ENCODE data around the gene AFDN.

Gene AFDN

GRCh38 chr6:167941822-167942221 lies 115.1 kb downstream of the AFDN start:
- no peak overlapping the region for H3K9ac ChIP-seq (ENCODE audit: low read depth in 1 of 2, low read length in 2 of 2)
- H3K4me3 ChIP-seq (ENCODE audit: low read depth in 1 of 2, low read length in 2 of 2): no peak overlapping the region
- H3K27ac ChIP-seq (ENCODE audit: low read depth, low read length): no peak overlapping the region
- no peaks in the 10 kb centered on the region for H3K4me1 ChIP-seq (ENCODE audit: control insufficient read depth in 1 of 2, insufficient read depth in 2 of 2, low read length in 2 of 2)
- no peaks in the 10 kb centered on the region for H3K27me3 ChIP-seq (ENCODE audit: control insufficient read depth in 1 of 2, insufficient read depth in 2 of 2, low read length in 2 of 2)
- peaks cover 19 to 41% of the 10 kb centered on the region in 2 donors for H3K36me3 ChIP-seq (ENCODE audit: control insufficient read depth in 1 of 2, insufficient read depth in 2 of 2, low read length in 2 of 2)
- no peaks in the 10 kb centered on the region for H3K9me3 ChIP-seq (ENCODE audit: control insufficient read depth in 1 of 2, low read length in 2 of 2)

GRCh38 chr6:167944130-167944529 lies 117.4 kb downstream of the AFDN start:
- H3K9ac ChIP-seq (ENCODE audit: low read depth in 1 of 2, low read length in 2 of 2): no peak overlapping the region
- H3K9me3 ChIP-seq (ENCODE audit: control insufficient read depth in 1 of 2, low read length in 2 of 2): no peaks in the 10 kb centered on the region
- H3K27me3 ChIP-seq (ENCODE audit: control insufficient read depth in 1 of 2, insufficient read depth in 2 of 2, low read length in 2 of 2): no peaks in the 10 kb centered on the region
- H3K27ac ChIP-seq (ENCODE audit: low read depth, low read length): no peak overlapping the region
- H3K4me3 ChIP-seq (ENCODE audit: low read depth in 1 of 2, low read length in 2 of 2): no peak overlapping the region
- H3K36me3 ChIP-seq (ENCODE audit: control insufficient read depth in 1 of 2, insufficient read depth in 2 of 2, low read length in 2 of 2): peaks cover 22 to 51% of the 10 kb centered on the region in 2 donors
- H3K4me1 ChIP-seq (ENCODE audit: control insufficient read depth in 1 of 2, insufficient read depth in 2 of 2, low read length in 2 of 2): no peaks in the 10 kb centered on the region

- no peak overlapping the region for H3K27ac ChIP-seq (ENCODE audit: low read depth, low read length)
- no peaks in the 10 kb centered on the region for H3K27me3 ChIP-seq (ENCODE audit: control insufficient read depth in 1 of 2, insufficient read depth in 2 of 2, low read length in 2 of 2)
- H3K9ac ChIP-seq (ENCODE audit: low read depth in 1 of 2, low read length in 2 of 2): no peak overlapping the region
- H3K36me3 ChIP-seq (ENCODE audit: control insufficient read depth in 1 of 2, insufficient read depth in 2 of 2, low read length in 2 of 2): peaks cover 37 to 65% of the 10 kb centered on the region in 2 donors
- no peaks in the 10 kb centered on the region for H3K9me3 ChIP-seq (ENCODE audit: control insufficient read depth in 1 of 2, low read length in 2 of 2)
- H3K4me1 ChIP-seq (ENCODE audit: control insufficient read depth in 1 of 2, insufficient read depth in 2 of 2, low read length in 2 of 2): no peaks in the 10 kb centered on the region
- no peak overlapping the region for H3K4me3 ChIP-seq (ENCODE audit: low read depth in 1 of 2, low read length in 2 of 2)
Observed at GRCh38 chr6:167946007-167946406, 119.3 kb downstream of the AFDN start.

- Histone ChIP-seq H3K36me3 (ENCODE audit: control insufficient read depth in 1 of 2, insufficient read depth in 2 of 2, low read length in 2 of 2) (peaks cover 37 to 70% of the 10 kb centered on the region in 2 donors), H3K27ac (ENCODE audit: low read depth, low read length) (no peak overlapping the region), H3K9ac (ENCODE audit: low read depth in 1 of 2, low read length in 2 of 2) (no peak overlapping the region)
Observed at GRCh38 chr6:167946604-167947003, 119.9 kb downstream of the AFDN start.

GRCh38 chr6:167947716-167948115 lies 121.0 kb downstream of the AFDN start:
- H3K9me3 ChIP-seq (ENCODE audit: control insufficient read depth in 1 of 2, low read length in 2 of 2): no peaks in the 10 kb centered on the region
- H3K9ac ChIP-seq (ENCODE audit: low read depth in 1 of 2, low read length in 2 of 2): no peak overlapping the region
- no peaks in the 10 kb centered on the region for H3K4me1 ChIP-seq (ENCODE audit: control insufficient read depth in 1 of 2, insufficient read depth in 2 of 2, low read length in 2 of 2)
- peaks cover 41 to 76% of the 10 kb centered on the region in 2 donors for H3K36me3 ChIP-seq (ENCODE audit: control insufficient read depth in 1 of 2, insufficient read depth in 2 of 2, low read length in 2 of 2)
- no peaks in the 10 kb centered on the region for H3K27me3 ChIP-seq (ENCODE audit: control insufficient read depth in 1 of 2, insufficient read depth in 2 of 2, low read length in 2 of 2)
- H3K4me3 ChIP-seq (ENCODE audit: low read depth in 1 of 2, low read length in 2 of 2): no peak overlapping the region
- no peak overlapping the region for H3K27ac ChIP-seq (ENCODE audit: low read depth, low read length)

More at GRCh38 chr6:167946604-167947003, 119.9 kb downstream of the AFDN start:
- no peak overlapping the region for H3K4me3 ChIP-seq (ENCODE audit: low read depth in 1 of 2, low read length in 2 of 2)
- H3K4me1 ChIP-seq (ENCODE audit: control insufficient read depth in 1 of 2, insufficient read depth in 2 of 2, low read length in 2 of 2): no peaks in the 10 kb centered on the region
- no peaks in the 10 kb centered on the region for H3K9me3 ChIP-seq (ENCODE audit: control insufficient read depth in 1 of 2, low read length in 2 of 2)
- no peaks in the 10 kb centered on the region for H3K27me3 ChIP-seq (ENCODE audit: control insufficient read depth in 1 of 2, insufficient read depth in 2 of 2, low read length in 2 of 2)

GRCh38 chr6:167948716-167949115 lies 122.0 kb downstream of the AFDN start:
- Histone ChIP-seq H3K9ac (ENCODE audit: low read depth in 1 of 2, low read length in 2 of 2) (no peak overlapping the region), H3K27ac (ENCODE audit: low read depth, low read length) (no peak overlapping the region), H3K9me3 (ENCODE audit: control insufficient read depth in 1 of 2, low read length in 2 of 2) (no peaks in the 10 kb centered on the region), H3K4me1 (ENCODE audit: control insufficient read depth in 1 of 2, insufficient read depth in 2 of 2, low read length in 2 of 2) (no peaks in the 10 kb centered on the region), H3K27me3 (ENCODE audit: control insufficient read depth in 1 of 2, insufficient read depth in 2 of 2, low read length in 2 of 2) (no peaks in the 10 kb centered on the region), H3K4me3 (ENCODE audit: low read depth in 1 of 2, low read length in 2 of 2) (no peak overlapping the region), H3K36me3 (ENCODE audit: control insufficient read depth in 1 of 2, insufficient read depth in 2 of 2, low read length in 2 of 2) (peaks cover 36 to 66% of the 10 kb centered on the region in 2 donors)

GRCh38 chr6:167949121-167949684 lies 122.5 kb downstream of the AFDN start:
- Histone ChIP-seq H3K4me1 (ENCODE audit: control insufficient read depth in 1 of 2, insufficient read depth in 2 of 2, low read length in 2 of 2) (no peaks in the 10 kb centered on the region), H3K36me3 (ENCODE audit: control insufficient read depth in 1 of 2, insufficient read depth in 2 of 2, low read length in 2 of 2) (peaks cover 31 to 61% of the 10 kb centered on the region in 2 donors), H3K9ac (ENCODE audit: low read depth in 1 of 2, low read length in 2 of 2) (no peak overlapping the region), H3K9me3 (ENCODE audit: control insufficient read depth in 1 of 2, low read length in 2 of 2) (no peaks in the 10 kb centered on the region), H3K27me3 (ENCODE audit: control insufficient read depth in 1 of 2, insufficient read depth in 2 of 2, low read length in 2 of 2) (no peaks in the 10 kb centered on the region), H3K4me3 (ENCODE audit: low read depth in 1 of 2, low read length in 2 of 2) (no peak overlapping the region), H3K27ac (ENCODE audit: low read depth, low read length) (no peak overlapping the region)

GRCh38 chr6:167951781-167952511 lies 125.2 kb downstream of the AFDN start:
- Histone ChIP-seq H3K27ac (ENCODE audit: low read depth, low read length) (no peak overlapping the region), H3K9ac (ENCODE audit: low read depth in 1 of 2, low read length in 2 of 2) (no peak overlapping the region), H3K9me3 (ENCODE audit: control insufficient read depth in 1 of 2, low read length in 2 of 2) (no peaks in the 10 kb centered on the region), H3K4me3 (ENCODE audit: low read depth in 1 of 2, low read length in 2 of 2) (no peak overlapping the region), H3K4me1 (ENCODE audit: control insufficient read depth in 1 of 2, insufficient read depth in 2 of 2, low read length in 2 of 2) (no peaks in the 10 kb centered on the region), H3K36me3 (ENCODE audit: control insufficient read depth in 1 of 2, insufficient read depth in 2 of 2, low read length in 2 of 2) (peaks cover 24 to 56% of the 10 kb centered on the region in 2 donors), H3K27me3 (ENCODE audit: control insufficient read depth in 1 of 2, insufficient read depth in 2 of 2, low read length in 2 of 2) (no peaks in the 10 kb centered on the region)

- Histone ChIP-seq H3K4me1 (ENCODE audit: control insufficient read depth in 1 of 2, insufficient read depth in 2 of 2, low read length in 2 of 2) (no peaks in the 10 kb centered on the region), H3K9me3 (ENCODE audit: control insufficient read depth in 1 of 2, low read length in 2 of 2) (no peaks in the 10 kb centered on the region), H3K27ac (ENCODE audit: low read depth, low read length) (no peak overlapping the region), H3K36me3 (ENCODE audit: control insufficient read depth in 1 of 2, insufficient read depth in 2 of 2, low read length in 2 of 2) (peaks cover 24 to 53% of the 10 kb centered on the region in 2 donors), H3K27me3 (ENCODE audit: control insufficient read depth in 1 of 2, insufficient read depth in 2 of 2, low read length in 2 of 2) (no peaks in the 10 kb centered on the region), H3K9ac (ENCODE audit: low read depth in 1 of 2, low read length in 2 of 2) (no peak overlapping the region), H3K4me3 (ENCODE audit: low read depth in 1 of 2, low read length in 2 of 2) (no peak overlapping the region)
Observed at GRCh38 chr6:167952512-167952859, 125.8 kb downstream of the AFDN start.

DNA sequence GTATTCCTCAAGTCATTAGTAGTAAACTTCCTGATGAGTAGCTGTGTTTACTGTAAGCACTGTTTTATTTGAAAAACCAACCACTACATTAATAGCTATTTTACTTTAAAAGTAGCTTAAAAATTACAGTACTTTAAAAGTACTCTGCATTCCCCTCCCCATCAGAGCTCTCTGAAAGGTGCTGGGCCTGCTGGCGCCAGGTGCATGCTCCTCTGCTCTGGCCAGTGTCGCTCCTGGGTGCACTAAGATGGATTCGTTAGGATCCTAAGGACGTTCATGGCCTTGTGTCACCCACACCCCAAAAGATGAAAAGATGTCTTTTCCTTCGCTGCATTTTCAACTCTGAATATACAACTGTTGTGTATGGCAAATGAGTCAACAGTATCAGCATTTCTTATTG lies 126.8 kb downstream of the AFDN start:
- Histone ChIP-seq H3K4me1 (ENCODE audit: control insufficient read depth in 1 of 2, insufficient read depth in 2 of 2, low read length in 2 of 2) (no peaks in the 10 kb centered on the region), H3K27ac (ENCODE audit: low read depth, low read length) (no peak overlapping the region), H3K27me3 (ENCODE audit: control insufficient read depth in 1 of 2, insufficient read depth in 2 of 2, low read length in 2 of 2) (no peaks in the 10 kb centered on the region), H3K9ac (ENCODE audit: low read depth in 1 of 2, low read length in 2 of 2) (no peak overlapping the region), H3K36me3 (ENCODE audit: control insufficient read depth in 1 of 2, insufficient read depth in 2 of 2, low read length in 2 of 2) (peaks cover 24 to 44% of the 10 kb centered on the region in 2 donors), H3K4me3 (ENCODE audit: low read depth in 1 of 2, low read length in 2 of 2) (no peak overlapping the region), H3K9me3 (ENCODE audit: control insufficient read depth in 1 of 2, low read length in 2 of 2) (no peaks in the 10 kb centered on the region)
